Measurements from ENCODE around the gene DNAH8. TPM values are rescaled to one million over a fixed set of nuclear protein-coding genes. Genes with fewer than 3 reads are reported as not detected.

Gene DNAH8
- total RNA-seq, 4 donors from 2014 or later: not detected

- in situ Hi-C loops (cut with MboI; ENCODE audit: low sequenced_read_pairs in 4 of 4): no loop called here
- DNase-seq (no peak), ATAC-seq (no peak)
- H3K9me3 ChIP-seq: no peaks in the 10 kb centered on the region
- H3K27me3 ChIP-seq: no peaks in the 10 kb centered on the region
- H3K27ac ChIP-seq: no peak overlapping the region
- intact Hi-C loops (cut with DNase I; ENCODE audit: low total_unique reads): no loop called here
- no peaks in the 10 kb centered on the region for H3K36me3 ChIP-seq
- no peak overlapping the region for H3K4me3 ChIP-seq
- no peaks in the 10 kb centered on the region for H3K4me1 ChIP-seq
- TF ChIP-seq POLR2A (IDR thresholded peaks at IDR 0.05) (no peak), CTCF (IDR thresholded peaks at IDR 0.05 in 4 of 5, conservative IDR thresholded peaks at IDR 0.05 in 1 of 5) (no peak)
Observed at GRCh38 chr6:38813041-38813823, 98.1 kb downstream of the DNAH8 start.

GRCh38 chr6:38814761-38815160 is 99.7 kb downstream of the DNAH8 start:
- Histone ChIP-seq H3K4me1 (no peaks in the 10 kb centered on the region), H3K4me3 (no peak overlapping the region), H3K27ac (no peak overlapping the region), H3K27me3 (no peaks in the 10 kb centered on the region), H3K9me3 (no peaks in the 10 kb centered on the region), H3K36me3 (no peaks in the 10 kb centered on the region)
- ATAC-seq (no peak), DNase-seq (no peak)
- TF ChIP-seq CTCF (IDR thresholded peaks at IDR 0.05 in 4 of 5, conservative IDR thresholded peaks at IDR 0.05 in 1 of 5): no peak
- no peak for TF ChIP-seq POLR2A (IDR thresholded peaks at IDR 0.05)
- intact Hi-C loops (cut with DNase I; ENCODE audit: low total_unique reads): no loop called here
- in situ Hi-C loops (cut with MboI; ENCODE audit: low sequenced_read_pairs in 4 of 4): no loop called here

- in situ Hi-C loops (cut with MboI; ENCODE audit: low sequenced_read_pairs in 4 of 4) (no loop called here), intact Hi-C loops (cut with DNase I; ENCODE audit: low total_unique reads) (no loop called here)
- DNase-seq: no peak
Observed at GRCh38 chr6:38815250-38815649, 100.1 kb downstream of the DNAH8 start.

GRCh38 chr6:38818691-38819090 is 103.6 kb downstream of the DNAH8 start:
- Histone ChIP-seq H3K4me1 (peaks cover 0 to 6% of the 10 kb centered on the region in 2 donors), H3K27ac (no peak overlapping the region), H3K27me3 (no peaks in the 10 kb centered on the region), H3K4me3 (no peak overlapping the region), H3K36me3 (no peaks in the 10 kb centered on the region), H3K9me3 (no peaks in the 10 kb centered on the region)
- no peak for DNase-seq
- intact Hi-C loops (cut with DNase I; ENCODE audit: low total_unique reads): no loop called here
- ATAC-seq: no peak
- in situ Hi-C loops (cut with MboI; ENCODE audit: low sequenced_read_pairs in 4 of 4): no loop called here
- TF ChIP-seq CTCF (IDR thresholded peaks at IDR 0.05 in 4 of 5, conservative IDR thresholded peaks at IDR 0.05 in 1 of 5) (no peak), POLR2A (IDR thresholded peaks at IDR 0.05) (no peak)

More at GRCh38 chr6:38815250-38815649, 100.1 kb downstream of the DNAH8 start:
- Histone ChIP-seq H3K4me1 (no peaks in the 10 kb centered on the region), H3K9me3 (no peaks in the 10 kb centered on the region), H3K4me3 (no peak overlapping the region), H3K36me3 (no peaks in the 10 kb centered on the region), H3K27me3 (no peaks in the 10 kb centered on the region), H3K27ac (no peak overlapping the region)
- no peak for ATAC-seq
- no peak for TF ChIP-seq CTCF (IDR thresholded peaks at IDR 0.05 in 4 of 5, conservative IDR thresholded peaks at IDR 0.05 in 1 of 5)
- TF ChIP-seq POLR2A (IDR thresholded peaks at IDR 0.05): no peak

Data from gastrocnemius medialis (tissue), 4 donors.